ENCODE results near the gene SIGLEC6. TPM values are rescaled to one million over a fixed set of nuclear protein-coding genes. Genes with fewer than 3 reads are reported as not detected.

Gene SIGLEC6
- total RNA-seq, 4 donors from 2014 or later, result 0.55 to 4.4 (median 1.7) TPM; not detected in 1

- in situ Hi-C loops (cut with MboI; ENCODE audit: low pct_ligation_motif_present in 1 of 4, low pct_unique_long_range_greater_than_20kb in 1 of 4, low sequenced_read_pairs in 3 of 4), result no loop called here
- H3K27ac ChIP-seq, result no peak overlapping the region
- intact Hi-C loops (cut with DNase I; ENCODE audit: low total_unique reads), result no loop called here
- DNase-seq, result no peak
- no peaks in the 10 kb centered on the region for H3K9me3 ChIP-seq
- no peak overlapping the region for H3K4me3 ChIP-seq
- H3K36me3 ChIP-seq, result no peaks in the 10 kb centered on the region
- no peaks in the 10 kb centered on the region for H3K4me1 ChIP-seq
- TF ChIP-seq POLR2A (IDR thresholded peaks at IDR 0.05) (no peak), POLR2AphosphoS5 (IDR thresholded peaks at IDR 0.05) (no peak), EP300 (IDR thresholded peaks at IDR 0.05; ENCODE audit: low read depth) (no peak), CTCF (IDR thresholded peaks at IDR 0.05) (no peak)
- H3K27me3 ChIP-seq, result peaks cover 35% of the 10 kb centered on the region
- 29% methylated on average over 4 of the region's 4 CpGs; no CpG with 5 or more reads in 1 of the 2 donors for WGBS, 2 donors (ENCODE audit: low coverage in 1 of 2)
These were observed 28.9 kb upstream of the SIGLEC6 start for GRCh38 chr19:51560339-51560738.

- WGBS, 2 donors (ENCODE audit: low coverage in 1 of 2), result 63 to 83% methylated on average over 1 of the region's 1 CpG
These were observed 27.8 kb upstream of the SIGLEC6 start for GRCh38 chr19:51559240-51559639.

GRCh38 chr19:51552996-51553725, 21.7 kb upstream of the SIGLEC6 start:
- Histone ChIP-seq H3K27me3 (peaks cover 8% of the 10 kb centered on the region), H3K4me1 (no peaks in the 10 kb centered on the region), H3K4me3 (no peak overlapping the region), H3K9me3 (no peaks in the 10 kb centered on the region), H3K27ac (no peak overlapping the region), H3K36me3 (no peaks in the 10 kb centered on the region)
- peak; percentile 43 for DNase-seq
- in situ Hi-C loops (cut with MboI; ENCODE audit: low pct_ligation_motif_present in 1 of 4, low pct_unique_long_range_greater_than_20kb in 1 of 4, low sequenced_read_pairs in 3 of 4), result no loop called here
- TF ChIP-seq CTCF (IDR thresholded peaks at IDR 0.05), result no peak
- no peak for TF ChIP-seq EP300 (IDR thresholded peaks at IDR 0.05; ENCODE audit: low read depth)
- TF ChIP-seq POLR2A (IDR thresholded peaks at IDR 0.05), result no peak
- TF ChIP-seq POLR2AphosphoS5 (IDR thresholded peaks at IDR 0.05), result no peak
- intact Hi-C loops (cut with DNase I; ENCODE audit: low total_unique reads), result no loop called here
- WGBS, 2 donors (ENCODE audit: low coverage in 1 of 2), result 18 to 40% methylated on average over 2 to 18 of the region's 20 CpGs

More at GRCh38 chr19:51559240-51559639, 27.8 kb upstream of the SIGLEC6 start:
- Histone ChIP-seq H3K36me3 (no peaks in the 10 kb centered on the region), H3K9me3 (no peaks in the 10 kb centered on the region), H3K27me3 (peaks cover 32% of the 10 kb centered on the region), H3K4me1 (no peaks in the 10 kb centered on the region), H3K27ac (no peak overlapping the region), H3K4me3 (no peak overlapping the region)
- TF ChIP-seq CTCF (IDR thresholded peaks at IDR 0.05) (no peak), POLR2AphosphoS5 (IDR thresholded peaks at IDR 0.05) (no peak), POLR2A (IDR thresholded peaks at IDR 0.05) (no peak), EP300 (IDR thresholded peaks at IDR 0.05; ENCODE audit: low read depth) (no peak)
- no peak for DNase-seq
- intact Hi-C loops (cut with DNase I; ENCODE audit: low total_unique reads), result no loop called here
- in situ Hi-C loops (cut with MboI; ENCODE audit: low pct_ligation_motif_present in 1 of 4, low pct_unique_long_range_greater_than_20kb in 1 of 4, low sequenced_read_pairs in 3 of 4), result no loop called here

- Histone ChIP-seq H3K27ac (no peak overlapping the region), H3K4me1 (no peaks in the 10 kb centered on the region), H3K4me3 (no peak overlapping the region), H3K27me3 (peaks cover 8% of the 10 kb centered on the region), H3K36me3 (no peaks in the 10 kb centered on the region), H3K9me3 (no peaks in the 10 kb centered on the region)
- DNase-seq, result no peak
- intact Hi-C loops (cut with DNase I; ENCODE audit: low total_unique reads), result no loop called here
- in situ Hi-C loops (cut with MboI; ENCODE audit: low pct_ligation_motif_present in 1 of 4, low pct_unique_long_range_greater_than_20kb in 1 of 4, low sequenced_read_pairs in 3 of 4), result no loop called here
- no peak for TF ChIP-seq POLR2A (IDR thresholded peaks at IDR 0.05)
- no peak for TF ChIP-seq POLR2AphosphoS5 (IDR thresholded peaks at IDR 0.05)
- TF ChIP-seq CTCF (IDR thresholded peaks at IDR 0.05), result no peak
- TF ChIP-seq EP300 (IDR thresholded peaks at IDR 0.05; ENCODE audit: low read depth), result no peak
- WGBS, 2 donors (ENCODE audit: low coverage in 1 of 2), result 25% methylated on average over 1 of the region's 1 CpG; no CpG with 5 or more reads in 1 of the 2 donors
These were observed 21.1 kb upstream of the SIGLEC6 start for GRCh38 chr19:51552608-51552995.

All from transverse colon (tissue), 4 donors.